Fibroblast of lung (primary cell): ENCODE measurements around the gene FRY.

Experiments used
- CTCF ChIP-seq, 2 donors: IDR thresholded peaks in 1 of 2; conservative IDR thresholded peaks in 1 of 2; 1 replicate in 1 of 2; 2 replicates in 1 of 2; pipeline ENCODE4 v1.5.1; 2011 to 2012; ENCODE audit warnings: low read length in 2 of 2, control low read depth in 1 of 2, inconsistent platforms in 1 of 2, low read depth in 1 of 2, mild to moderate bottlenecking in 1 of 2
- EZH2 ChIP-seq: IDR thresholded peaks from 2 replicates; pipeline ENCODE4 v1.5.1; 2012; ENCODE audit warnings: low read length, control low read depth, mild to moderate bottlenecking; ENCODE audit errors: missing control alignments

GRCh38 chr13:32142115-32142514 lies 110.5 kb downstream of the FRY start:
- TF ChIP-seq CTCF (conservative IDR thresholded peaks at IDR 0.05 in 1 of 2, IDR thresholded peaks at IDR 0.05 in 1 of 2; ENCODE audit: low read depth in 1 of 2, low read length in 2 of 2) (no peak), EZH2 (no peak)
